OCI-LY1 (cell line): ENCODE data around the gene SIK1.

ENCODE experiments used
- EZH2 ChIP-seq: fragments of 200-600 bp; sonication (generic), shearing (Covaris generic); IDR thresholded peaks from 2 replicates; pipeline ENCODE4 v1.8.0; 2017; ENCODE audit warnings: borderline replicate concordance, mixed run types, mild to moderate bottlenecking, antibody characterized with exemption, low read length, moderate library complexity, mixed read lengths
- TF ChIP-seq, protein P1 (sequence below): fragments of 200-600 bp; sonication (generic), shearing (Covaris generic); IDR thresholded peaks from 2 replicates; pipeline ENCODE4 v1.5.1; 2017; ENCODE audit warnings: mild to moderate bottlenecking, antibody characterized with exemption, low read length, moderate library complexity, mixed read lengths

DNA sequence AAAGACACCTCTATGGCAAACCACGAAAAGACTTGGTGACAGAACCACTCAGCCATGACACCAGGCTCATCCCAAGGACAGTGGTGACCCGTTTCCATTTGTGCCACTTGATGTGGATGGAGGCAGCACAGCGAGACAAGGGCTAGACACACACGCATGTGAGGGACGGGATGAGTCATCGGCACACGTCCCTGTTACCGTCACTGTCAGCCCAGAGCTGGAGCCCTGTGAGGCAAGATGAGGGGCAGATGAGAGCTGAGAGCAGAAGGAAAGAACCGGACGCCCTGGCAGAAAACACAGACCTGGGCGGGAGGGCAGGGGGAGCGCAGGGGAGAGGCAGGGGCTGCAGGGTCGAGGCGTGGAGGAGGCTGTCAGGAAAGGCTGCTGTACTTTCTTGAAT is 57.8 kb downstream of the SIK1 start:
- TF ChIP-seq, protein P1, sequence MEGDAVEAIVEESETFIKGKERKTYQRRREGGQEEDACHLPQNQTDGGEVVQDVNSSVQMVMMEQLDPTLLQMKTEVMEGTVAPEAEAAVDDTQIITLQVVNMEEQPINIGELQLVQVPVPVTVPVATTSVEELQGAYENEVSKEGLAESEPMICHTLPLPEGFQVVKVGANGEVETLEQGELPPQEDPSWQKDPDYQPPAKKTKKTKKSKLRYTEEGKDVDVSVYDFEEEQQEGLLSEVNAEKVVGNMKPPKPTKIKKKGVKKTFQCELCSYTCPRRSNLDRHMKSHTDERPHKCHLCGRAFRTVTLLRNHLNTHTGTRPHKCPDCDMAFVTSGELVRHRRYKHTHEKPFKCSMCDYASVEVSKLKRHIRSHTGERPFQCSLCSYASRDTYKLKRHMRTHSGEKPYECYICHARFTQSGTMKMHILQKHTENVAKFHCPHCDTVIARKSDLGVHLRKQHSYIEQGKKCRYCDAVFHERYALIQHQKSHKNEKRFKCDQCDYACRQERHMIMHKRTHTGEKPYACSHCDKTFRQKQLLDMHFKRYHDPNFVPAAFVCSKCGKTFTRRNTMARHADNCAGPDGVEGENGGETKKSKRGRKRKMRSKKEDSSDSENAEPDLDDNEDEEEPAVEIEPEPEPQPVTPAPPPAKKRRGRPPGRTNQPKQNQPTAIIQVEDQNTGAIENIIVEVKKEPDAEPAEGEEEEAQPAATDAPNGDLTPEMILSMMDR, result no peak
- TF ChIP-seq EZH2, result no peak
